ENCODE results near the gene RABEPK. TPM values are rescaled to one million over a fixed set of nuclear protein-coding genes. Genes with fewer than 3 reads are reported as not detected.

The RABEPK gene
- total and polyA plus RNA-seq, 2 experiments from 2014 or later, result 25.0 to 38.9 TPM

DNA sequence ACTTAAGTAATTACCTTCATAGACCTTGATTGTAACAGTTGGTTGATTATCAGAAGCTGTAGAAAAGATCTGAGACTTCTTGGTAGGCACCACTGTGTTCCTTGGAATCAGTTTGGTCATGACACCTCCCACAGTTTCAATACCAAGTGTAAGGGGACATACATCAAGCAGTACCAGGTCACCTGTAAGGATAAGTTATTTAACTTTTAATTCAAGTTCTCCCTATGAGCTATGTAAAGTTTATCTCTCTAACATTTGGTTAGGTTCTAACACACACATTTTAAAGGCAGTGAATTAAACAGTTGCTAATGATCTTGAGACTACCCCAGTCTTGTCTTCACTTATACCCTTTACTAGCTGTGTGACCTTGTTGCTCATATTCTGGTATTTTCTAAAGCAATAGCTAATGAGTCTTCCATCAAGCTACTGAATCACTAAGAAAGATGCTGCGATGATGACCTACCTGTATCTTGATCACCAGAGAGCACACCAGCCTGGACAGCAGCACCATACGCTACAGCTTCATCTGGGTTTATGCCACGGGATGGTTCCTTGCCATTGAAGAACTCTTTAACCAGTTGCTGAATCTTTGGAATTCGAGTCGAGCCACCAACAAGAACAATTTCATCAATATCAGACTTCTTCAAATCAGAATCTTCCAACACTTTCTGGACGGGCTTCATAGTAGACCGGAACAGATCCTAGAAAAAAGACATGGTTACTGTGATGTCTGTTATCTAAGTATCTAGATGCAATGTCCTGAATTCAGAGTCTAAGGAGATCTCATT, 38.0 kb downstream of the RABEPK start:
- in situ Hi-C loops (cut with MboI), result no loop called here

DNA sequence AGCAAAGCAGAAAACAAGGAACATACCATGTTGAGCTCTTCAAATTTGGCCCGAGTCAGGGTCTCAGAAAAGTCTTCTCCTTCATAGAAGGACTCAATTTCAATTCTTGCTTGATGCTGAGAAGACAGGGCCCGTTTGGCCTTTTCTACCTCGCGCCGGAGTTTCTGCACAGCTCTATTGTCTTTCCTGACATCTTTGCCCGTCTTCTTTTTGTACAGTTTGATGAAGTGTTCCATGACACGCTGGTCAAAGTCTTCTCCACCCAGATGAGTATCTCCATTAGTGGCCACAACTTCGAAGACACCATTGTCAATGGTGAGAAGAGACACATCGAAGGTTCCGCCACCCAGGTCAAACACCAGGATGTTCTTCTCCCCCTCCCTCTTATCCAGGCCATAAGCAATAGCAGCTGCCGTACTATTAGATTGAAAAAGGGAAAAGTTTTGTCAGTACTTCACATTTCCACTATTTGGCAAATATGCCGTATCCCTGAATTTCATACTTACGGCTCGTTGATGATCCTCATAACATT, 38.6 kb downstream of the RABEPK start:
- H3K36me3 ChIP-seq (ENCODE audit: low read depth), result peaks cover 57% of the 10 kb centered on the region
- peaks cover 42% of the 10 kb centered on the region for H4K20me1 ChIP-seq (ENCODE audit: insufficient read depth)

More for the DNA sequence above, 38.0 kb downstream of the RABEPK start:
- H3K4me1 ChIP-seq (ENCODE audit: insufficient read depth), result peaks cover 68% of the 10 kb centered on the region
- H3K79me2 ChIP-seq (ENCODE audit: insufficient read depth), result peaks cover 74% of the 10 kb centered on the region
- H3F3A ChIP-seq (ENCODE audit: insufficient read depth), result peaks cover 80% of the 10 kb centered on the region
- peak; percentile 30 for DNase-seq
- peaks cover 57% of the 10 kb centered on the region for H3K36me3 ChIP-seq (ENCODE audit: low read depth)
- peaks cover 43% of the 10 kb centered on the region for H4K20me1 ChIP-seq (ENCODE audit: insufficient read depth)
- H2AFZ ChIP-seq, result no peak overlapping the region
- H3K4me2 ChIP-seq (ENCODE audit: unreplicated experiment), result peak overlapping the region; percentile 92
- H3K27me3 ChIP-seq (replicated peaks; ENCODE audit: insufficient read depth), result no peaks in the 10 kb centered on the region
- no peaks in the 10 kb centered on the region for H3K9me3 ChIP-seq (ENCODE audit: low read depth)
- no peak for TF ChIP-seq EZH2 (IDR thresholded peaks at IDR 0.05; ENCODE audit: insufficient read depth, poor library complexity, severe bottlenecking)
- no peak for TF ChIP-seq EZH2phosphoT487 (IDR thresholded peaks at IDR 0.05; ENCODE audit: insufficient read depth, low read depth)
- H3K27ac ChIP-seq, result peak overlapping the region; percentile 91; the same call in 1 of the 2 replicates
- WGBS, 2 experiments (ENCODE audit: low coverage in 1 of 2, low lambda C conversion rate in 2 of 2, missing lambda C conversion rate in 2 of 2), result 53 to 55% methylated on average over 7 of the region's 7 CpGs
- H3K9ac ChIP-seq, result peak overlapping the region; percentile 99
- H3K9me2 ChIP-seq (ENCODE audit: insufficient read depth), result no peaks in the 10 kb centered on the region
- H3K4me3 ChIP-seq, result peak overlapping the region; percentile 93

DNA sequence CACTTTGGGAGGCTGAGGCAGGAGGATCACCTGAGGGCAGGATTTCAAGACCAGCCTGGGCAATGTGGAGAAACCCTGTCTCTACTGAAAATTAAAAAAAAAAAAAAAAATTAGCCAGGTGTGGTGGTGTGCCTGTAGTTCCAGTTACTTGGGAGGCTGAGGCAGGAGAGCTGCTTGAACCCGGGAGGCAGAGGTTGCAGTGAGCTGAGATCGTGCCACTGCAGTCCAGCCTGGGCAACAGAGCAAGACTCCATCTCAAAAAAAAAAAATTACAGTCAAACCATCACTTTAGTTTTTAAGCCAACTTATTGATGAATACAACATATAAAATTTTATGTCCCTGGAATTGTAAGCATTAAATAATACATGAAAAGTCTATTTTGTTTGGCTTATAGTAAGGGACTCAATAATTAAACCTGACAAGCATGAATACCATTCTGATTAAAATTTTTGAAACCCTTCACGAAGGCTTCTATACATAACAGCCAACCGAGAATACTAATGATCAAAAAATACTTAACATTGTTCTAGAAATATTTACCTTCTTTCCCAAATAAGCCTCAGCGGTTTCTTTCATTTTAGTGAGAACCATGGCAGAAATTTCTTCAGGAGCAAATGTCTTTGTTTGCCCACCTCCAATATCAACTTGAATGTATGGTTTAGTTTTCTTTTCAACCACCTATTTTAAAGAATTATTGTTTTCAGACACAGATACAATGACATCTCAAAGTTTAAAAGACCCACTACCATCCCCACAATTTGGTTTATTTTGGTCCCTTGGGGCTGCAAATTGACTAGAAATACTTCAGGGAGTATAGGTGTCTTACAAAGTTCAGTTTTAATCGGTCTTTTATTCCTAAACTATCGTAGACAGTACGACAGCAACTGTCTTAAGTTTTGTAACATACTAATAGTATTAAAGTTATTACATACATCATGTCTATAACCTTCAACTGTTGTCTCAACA, 39.6 kb downstream of the RABEPK start:
- Histone ChIP-seq H3K27me3 (replicated peaks; ENCODE audit: insufficient read depth) (no peaks in the 10 kb centered on the region), H3K9ac (peak overlapping the region; percentile 99), H3F3A (ENCODE audit: insufficient read depth) (peaks cover 77% of the 10 kb centered on the region), H3K36me3 (ENCODE audit: low read depth) (peaks cover 55% of the 10 kb centered on the region), H3K9me2 (ENCODE audit: insufficient read depth) (no peaks in the 10 kb centered on the region), H4K20me1 (ENCODE audit: insufficient read depth) (peaks cover 41% of the 10 kb centered on the region), H2AFZ (no peak overlapping the region), H3K4me1 (ENCODE audit: insufficient read depth) (peaks cover 66% of the 10 kb centered on the region), H3K79me2 (ENCODE audit: insufficient read depth) (peaks cover 72% of the 10 kb centered on the region), H3K27ac (peak overlapping the region; percentile 97), H3K9me3 (ENCODE audit: low read depth) (no peaks in the 10 kb centered on the region), H3K4me2 (ENCODE audit: unreplicated experiment) (peak overlapping the region; percentile 92), H3K4me3 (peak overlapping the region; percentile 93)
- no peak for TF ChIP-seq EZH2phosphoT487 (IDR thresholded peaks at IDR 0.05; ENCODE audit: insufficient read depth, low read depth)
- TF ChIP-seq EZH2 (IDR thresholded peaks at IDR 0.05; ENCODE audit: insufficient read depth, poor library complexity, severe bottlenecking), result no peak
- in situ Hi-C loops (cut with MboI), result no loop called here
- DNase-seq, result no peak
- 3% methylated on average over 8 of the region's 8 CpGs for WGBS, 2 experiments (ENCODE audit: low coverage in 1 of 2, low lambda C conversion rate in 2 of 2, missing lambda C conversion rate in 2 of 2)

More for the DNA sequence above, 38.6 kb downstream of the RABEPK start:
- H3F3A ChIP-seq (ENCODE audit: insufficient read depth), result peaks cover 83% of the 10 kb centered on the region
- H3K4me1 ChIP-seq (ENCODE audit: insufficient read depth), result peaks cover 70% of the 10 kb centered on the region
- H3K27me3 ChIP-seq (replicated peaks; ENCODE audit: insufficient read depth), result no peaks in the 10 kb centered on the region
- H3K9me3 ChIP-seq (ENCODE audit: low read depth), result no peaks in the 10 kb centered on the region
- in situ Hi-C loops (cut with MboI), result no loop called here
- TF ChIP-seq EZH2phosphoT487 (IDR thresholded peaks at IDR 0.05; ENCODE audit: insufficient read depth, low read depth), result no peak
- no peak for TF ChIP-seq EZH2 (IDR thresholded peaks at IDR 0.05; ENCODE audit: insufficient read depth, poor library complexity, severe bottlenecking)
- peak overlapping the region; percentile 93 for H3K4me3 ChIP-seq
- H3K9me2 ChIP-seq (ENCODE audit: insufficient read depth), result no peaks in the 10 kb centered on the region
- H3K9ac ChIP-seq, result peak overlapping the region; percentile 99
- no peak overlapping the region for H2AFZ ChIP-seq
- peak overlapping the region; percentile 92 for H3K4me2 ChIP-seq (ENCODE audit: unreplicated experiment)
- peak; percentile 16 for DNase-seq
- H3K79me2 ChIP-seq (ENCODE audit: insufficient read depth), result peaks cover 74% of the 10 kb centered on the region
- 62 to 65% methylated on average over 14 of the region's 14 CpGs for WGBS, 2 experiments (ENCODE audit: low coverage in 1 of 2, low lambda C conversion rate in 2 of 2, missing lambda C conversion rate in 2 of 2)
- H3K27ac ChIP-seq, result peak overlapping the region; percentile 97

DNA sequence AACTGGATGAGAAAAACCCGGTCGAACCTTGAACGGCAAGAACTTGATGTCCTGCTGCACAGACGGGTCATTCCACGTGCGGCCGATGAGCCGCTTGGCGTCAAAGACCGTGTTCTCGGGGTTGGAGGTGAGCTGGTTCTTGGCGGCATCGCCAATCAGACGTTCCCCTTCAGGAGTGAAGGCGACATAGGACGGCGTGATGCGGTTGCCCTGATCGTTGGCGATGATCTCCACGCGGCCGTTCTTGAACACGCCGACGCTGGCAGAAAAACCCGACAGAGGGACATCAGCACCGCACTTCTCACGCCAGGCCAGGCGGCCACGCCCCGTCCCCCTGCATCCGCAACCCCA, 40.3 kb downstream of the RABEPK start:
- H3K79me2 ChIP-seq (ENCODE audit: insufficient read depth), result peaks cover 65% of the 10 kb centered on the region

More for the DNA sequence above, 40.3 kb downstream of the RABEPK start:
- H3K4me1 ChIP-seq (ENCODE audit: insufficient read depth), result peaks cover 59% of the 10 kb centered on the region
- H3K9me2 ChIP-seq (ENCODE audit: insufficient read depth), result no peaks in the 10 kb centered on the region
- peak overlapping the region; percentile 92 for H3K4me2 ChIP-seq (ENCODE audit: unreplicated experiment)
- H3K4me3 ChIP-seq, result peak overlapping the region; percentile 93
- no peak overlapping the region for H2AFZ ChIP-seq
- DNase-seq, result peak; percentile 66
- in situ Hi-C loops (cut with MboI), result no loop called here
- H4K20me1 ChIP-seq (ENCODE audit: insufficient read depth), result peaks cover 35% of the 10 kb centered on the region
- peak overlapping the region; percentile 97 for H3K27ac ChIP-seq
- H3K9ac ChIP-seq, result peak overlapping the region; percentile 99
- no peaks in the 10 kb centered on the region for H3K27me3 ChIP-seq (replicated peaks; ENCODE audit: insufficient read depth)
- peaks cover 70% of the 10 kb centered on the region for H3F3A ChIP-seq (ENCODE audit: insufficient read depth)
- H3K36me3 ChIP-seq (ENCODE audit: low read depth), result peaks cover 47% of the 10 kb centered on the region
- 1% methylated on average over 33 of the region's 33 CpGs for WGBS, 2 experiments (ENCODE audit: low coverage in 1 of 2, low lambda C conversion rate in 2 of 2, missing lambda C conversion rate in 2 of 2)
- H3K9me3 ChIP-seq (ENCODE audit: low read depth), result no peaks in the 10 kb centered on the region
- no peak for TF ChIP-seq EZH2phosphoT487 (IDR thresholded peaks at IDR 0.05; ENCODE audit: insufficient read depth, low read depth)
